Keratinocyte (primary cell): Measurements from ENCODE around the gene STK24. TPM values are rescaled to one million over a fixed set of nuclear protein-coding genes. Genes with fewer than 3 reads are reported as not detected.
"Not testable (repeated sequence)": the region's sequence is repeated elsewhere in the genome, so short reads cannot be mapped to it uniquely, and the experiment has no call there.

ENCODE experiments used
- DNase-seq: peaks from one replicate; pipeline ENCODE4 v3.0.0-alpha.2; 2011; ENCODE audit warnings: low read depth, missing footprints, low spot score
- FAIRE-seq: peaks from 2 replicates; lab custom pipeline; 2011; peaks lifted over from hg19 to GRCh38; lab: Jason Lieb, UNC
- H2AFZ ChIP-seq: 2 replicates; pipeline ENCODE4 v1.6.0; 2012; ENCODE audit warnings: low read length, control low read depth, inconsistent platforms; ENCODE audit not compliant: control insufficient read depth
- H3K27ac ChIP-seq: 2 replicates; pipeline ENCODE4 v1.5.1; 2011; ENCODE audit warnings: low read length; ENCODE audit not compliant: control insufficient read depth, insufficient read depth
- H3K27me3 ChIP-seq: 3 replicates; pipeline ENCODE4 v1.6.0; 2011; ENCODE audit warnings: low read length; ENCODE audit not compliant: control insufficient read depth, insufficient read depth; ENCODE audit errors: extremely low read depth
- H3K36me3 ChIP-seq, 2 experiments: 2 replicates in 1 of 2; 3 replicates in 1 of 2; pipeline ENCODE4 v1.5.1; 2011; ENCODE audit warnings: low read length in 2 of 2, mild to moderate bottlenecking in 1 of 2; ENCODE audit not compliant: control insufficient read depth in 2 of 2, insufficient read depth in 2 of 2; ENCODE audit errors: extremely low read depth in 1 of 2
- H3K4me1 ChIP-seq: 3 replicates; pipeline ENCODE4 v1.5.1; 2011; ENCODE audit warnings: low read length; ENCODE audit not compliant: control insufficient read depth, insufficient read depth; ENCODE audit errors: extremely low read depth
- H3K4me2 ChIP-seq: 3 replicates; pipeline ENCODE4 v1.6.0; 2011; ENCODE audit warnings: low read depth, low read length; ENCODE audit not compliant: control insufficient read depth, insufficient read depth; ENCODE audit errors: extremely low read depth
- H3K4me3 ChIP-seq, 3 experiments: fragments of 200-600 bp in 1 of 3; sonication (generic) in 1 of 3; 2 replicates in 2 of 3; 3 replicates in 1 of 3; pipeline ENCODE4 v1.5.1; 2011 to 2016; ENCODE audit warnings: low read length in 3 of 3, mild to moderate bottlenecking in 3 of 3, control low read depth in 2 of 3, inconsistent platforms in 1 of 3, low read depth in 1 of 3, mixed read lengths in 1 of 3, mixed run types in 1 of 3, moderate library complexity in 1 of 3; ENCODE audit not compliant: control insufficient read depth in 2 of 3, insufficient read depth in 2 of 3; ENCODE audit errors: extremely low read depth in 1 of 3
- H3K79me2 ChIP-seq: 2 replicates; pipeline ENCODE4 v1.6.0; 2012; ENCODE audit warnings: low read length; ENCODE audit not compliant: control insufficient read depth, insufficient read depth
- H3K9ac ChIP-seq: 3 replicates; pipeline ENCODE4 v1.6.0; 2011; ENCODE audit warnings: low read length; ENCODE audit not compliant: control insufficient read depth, insufficient read depth; ENCODE audit errors: extremely low read depth
- H3K9me1 ChIP-seq: 3 replicates; pipeline ENCODE4 v1.6.0; 2011; ENCODE audit warnings: low read length; ENCODE audit not compliant: control insufficient read depth, insufficient read depth; ENCODE audit errors: extremely low read depth
- H3K9me3 ChIP-seq: 2 replicates; pipeline ENCODE4 v1.5.1; 2012; ENCODE audit warnings: low read depth, low read length; ENCODE audit not compliant: control insufficient read depth
- H4K20me1 ChIP-seq: 3 replicates; pipeline ENCODE4 v1.6.0; 2011; ENCODE audit warnings: low read length; ENCODE audit not compliant: control insufficient read depth, insufficient read depth; ENCODE audit errors: extremely low read depth
- CTCF ChIP-seq, 3 experiments: IDR thresholded peaks in 1 of 3; conservative IDR thresholded peaks in 1 of 3; optimal IDR thresholded peaks in 1 of 3; 2 replicates in 2 of 3; 3 replicates in 1 of 3; pipeline versions ENCODE3 to v1.5.1; 2011; ENCODE audit warnings: low read length in 3 of 3, mild to moderate bottlenecking in 3 of 3, moderate library complexity in 2 of 3, control low read depth in 1 of 3, inconsistent platforms in 1 of 3; ENCODE audit not compliant: insufficient read depth in 2 of 3; ENCODE audit errors: extremely low read depth in 1 of 3
- EZH2 ChIP-seq: IDR thresholded peaks from one replicate; pipeline ENCODE4 v1.6.1; 2012; ENCODE audit warnings: inconsistent platforms, mild to moderate bottlenecking, low read length, moderate library complexity
- dilution Hi-C: fragments of 300-500 bp; cut with MboI; formaldehyde crosslinking; loops from one replicate; pipeline ENCODE4 v1.7.0; 2020; ENCODE audit warnings: low sequenced_read_pairs; ENCODE audit not compliant: extremely low pct_ligation_motif_present
- polyA plus RNA-seq, 5 experiments: library from polyadenylated mRNA; depleted of rRNA in 3 of 5; stranded (reverse) in 3 of 5; stranded (forward) in 1 of 5; unstranded in 1 of 5; fragments of >200 nt; gene quantifications; 1 replicate in 1 of 5; 2 replicates in 3 of 5; 3 replicates in 1 of 5; pipeline versions ENCODE4 v1.2.1 to v1.2.3, GENCODE V29; 2011 to 2012; ENCODE audit warnings: missing spikeins in 2 of 5, low read depth in 1 of 5, low replicate concordance in 1 of 5

STK24 gene
- polyA plus RNA-seq, 1 donor (not counting 4 experiments of a cell fraction or from before 2014, with no cell fraction given) = 81.6 TPM

DNA sequence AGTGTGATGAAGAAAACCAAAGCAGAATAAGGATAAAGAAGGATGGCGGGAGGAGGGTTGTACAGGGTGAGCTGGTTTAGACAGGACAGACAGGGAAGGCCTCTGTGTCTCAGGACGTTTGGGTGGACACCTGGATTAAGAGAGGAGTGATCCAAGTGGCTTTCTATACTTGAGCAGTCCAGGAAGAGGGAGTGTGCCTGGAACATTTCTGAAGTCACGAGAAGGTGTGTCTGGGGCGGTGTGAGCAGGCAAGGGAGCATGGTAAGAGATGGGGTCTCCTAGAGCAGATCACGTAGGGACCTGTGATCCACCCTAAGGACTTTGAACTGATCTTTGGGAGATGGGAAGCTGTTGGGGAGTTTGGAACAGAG, 15.4 kb upstream of the STK24 start:
- no peak overlapping the region for H3K4me2 ChIP-seq
- H3K79me2 ChIP-seq = no peaks in the 10 kb centered on the region
- no peak overlapping the region for H2AFZ ChIP-seq
- TF ChIP-seq EZH2 (no peak), CTCF (optimal IDR thresholded peaks at IDR 0.05 in 1 of 3, IDR thresholded peaks at IDR 0.05 in 1 of 3, conservative IDR thresholded peaks at IDR 0.05 in 1 of 3; ENCODE audit: extremely low read depth in 1 of 3, insufficient read depth in 2 of 3, low read length in 3 of 3) (no peak)
- no peak overlapping the region for H3K9ac ChIP-seq
- H3K9me1 ChIP-seq = no peaks in the 10 kb centered on the region
- no peaks in the 10 kb centered on the region for H3K27me3 ChIP-seq
- no peaks in the 10 kb centered on the region for H4K20me1 ChIP-seq
- dilution Hi-C loops = no loop called here
- H3K4me3 ChIP-seq = no peak overlapping the region
- no peaks in the 10 kb centered on the region for H3K36me3 ChIP-seq
- DNase-seq = no peak
- H3K9me3 ChIP-seq = no peaks in the 10 kb centered on the region
- no peak for FAIRE-seq
- H3K27ac ChIP-seq = no peak overlapping the region
- no peaks in the 10 kb centered on the region for H3K4me1 ChIP-seq

- no peak overlapping the region for H3K27ac ChIP-seq
- H3K36me3 ChIP-seq = no peaks in the 10 kb centered on the region
- H3K27me3 ChIP-seq = no peaks in the 10 kb centered on the region
- no peak for DNase-seq
- no peaks in the 10 kb centered on the region for H3K9me3 ChIP-seq
- H2AFZ ChIP-seq = no peak overlapping the region
- H3K4me1 ChIP-seq = no peaks in the 10 kb centered on the region
- no peaks in the 10 kb centered on the region for H3K9me1 ChIP-seq
- dilution Hi-C loops = no loop called here
- no peaks in the 10 kb centered on the region for H3K79me2 ChIP-seq
- FAIRE-seq = no peak
- H3K4me3 ChIP-seq = no peak overlapping the region
- no peak overlapping the region for H3K4me2 ChIP-seq
- H3K9ac ChIP-seq = no peak overlapping the region
- TF ChIP-seq CTCF (optimal IDR thresholded peaks at IDR 0.05 in 1 of 3, IDR thresholded peaks at IDR 0.05 in 1 of 3, conservative IDR thresholded peaks at IDR 0.05 in 1 of 3; ENCODE audit: extremely low read depth in 1 of 3, insufficient read depth in 2 of 3, low read length in 3 of 3) (no peak), EZH2 (no peak)
- H4K20me1 ChIP-seq = no peaks in the 10 kb centered on the region
Measured at GRCh38 chr13:98591721-98592361, 14.9 kb upstream of the STK24 start.

DNA sequence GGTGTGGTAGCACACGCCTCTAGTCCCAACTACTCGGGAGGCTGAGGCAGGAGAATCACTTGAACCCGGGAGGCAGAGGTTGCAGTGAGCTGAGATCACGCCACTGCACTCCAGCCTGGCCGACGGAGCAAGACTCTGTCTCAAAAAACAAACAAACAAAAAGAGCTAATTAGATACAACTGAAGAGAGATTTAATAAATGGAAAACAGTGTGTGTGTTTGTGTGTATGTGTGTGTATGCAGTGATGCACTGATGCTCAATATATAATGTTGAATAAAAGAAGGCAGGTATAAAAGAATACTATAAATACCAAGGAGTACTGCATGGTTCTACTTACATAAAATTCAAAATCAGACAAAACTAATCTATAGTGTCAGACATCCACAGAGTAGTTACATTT, 13.6 kb upstream of the STK24 start:
- H2AFZ ChIP-seq, H3K27me3 ChIP-seq, H3K27ac ChIP-seq, DNase-seq, H3K9ac ChIP-seq, H3K4me1 ChIP-seq, H3K9me1 ChIP-seq, H3K36me3 ChIP-seq, H3K4me3 ChIP-seq, H3K9me3 ChIP-seq, FAIRE-seq, H3K79me2 ChIP-seq, H4K20me1 ChIP-seq, H3K4me2 ChIP-seq, dilution Hi-C loops: not testable (repeated sequence)

- FAIRE-seq, H3K9me3 ChIP-seq, dilution Hi-C loops, H3K9ac ChIP-seq, H3K36me3 ChIP-seq, H3K4me2 ChIP-seq, H3K27ac ChIP-seq, H3K79me2 ChIP-seq, H3K4me3 ChIP-seq, H3K27me3 ChIP-seq, H3K9me1 ChIP-seq, H4K20me1 ChIP-seq, DNase-seq, H2AFZ ChIP-seq: not testable (repeated sequence)
- peaks cover 13% of the 10 kb centered on the region for H3K4me1 ChIP-seq
Measured at GRCh38 chr13:98589516-98589915, 12.6 kb upstream of the STK24 start.
